ENCODE measurements around the gene STX11.

GRCh38 chr6:144153260-144153659 lies 2.9 kb downstream of the STX11 start:
- TF ChIP-seq SP1 (IDR thresholded peaks at IDR 0.05) (no peak), FOXA1 (IDR thresholded peaks at IDR 0.05) (no peak), SUZ12 (IDR thresholded peaks at IDR 0.05) (no peak), ARNT (IDR thresholded peaks at IDR 0.05) (no peak), HDGF (IDR thresholded peaks at IDR 0.05; ENCODE audit: borderline replicate concordance) (no peak), ELF4 (IDR thresholded peaks at IDR 0.05) (no peak), BHLHE40 (IDR thresholded peaks at IDR 0.05; ENCODE audit: borderline replicate concordance) (no peak), FOXK2 (IDR thresholded peaks at IDR 0.05) (no peak), PKNOX1 (IDR thresholded peaks at IDR 0.05) (no peak), TARDBP (IDR thresholded peaks at IDR 0.05) (no peak)

Data from HEK293T (cell line).